Smooth muscle cell (in vitro differentiated cells): ENCODE measurements around the gene XIRP1. TPM values are rescaled to one million over a fixed set of nuclear protein-coding genes. Genes with fewer than 3 reads are reported as not detected.

Experiments used
- DNase-seq: peaks from one replicate; lab custom pipeline; 2025; ENCODE audit not compliant: unreplicated experiment; lab: John Stamatoyannopoulos, UW
- H2AFZ ChIP-seq: fragments of 200-600 bp; sonication (generic); 2 replicates; pipeline ENCODE4 v1.6.0; 2016; ENCODE audit warnings: antibody characterized with exemption, low read depth, mild to moderate bottlenecking
- H3F3A ChIP-seq: fragments of 200-600 bp; sonication (generic); 2 replicates; pipeline ENCODE4 v1.6.0; 2017; ENCODE audit warnings: antibody characterized with exemption, low read depth
- H3K27ac ChIP-seq: fragments of 200-600 bp; sonication (generic); 2 replicates; pipeline ENCODE4 v1.5.1; 2016; ENCODE audit warnings: low read depth, mild to moderate bottlenecking
- H3K27me3 ChIP-seq: fragments of 200-600 bp; sonication (generic); 2 replicates; pipeline ENCODE4 v1.6.1; 2016; ENCODE audit warnings: low read depth, mild to moderate bottlenecking
- H3K36me3 ChIP-seq: fragments of 200-600 bp; sonication (generic); 2 replicates; pipeline ENCODE4 v1.5.1; 2016; ENCODE audit warnings: low read depth
- H3K4me1 ChIP-seq: fragments of 200-600 bp; sonication (generic); 2 replicates; pipeline ENCODE4 v1.5.1; 2016; ENCODE audit warnings: low read depth
- H3K4me2 ChIP-seq: fragments of 200-600 bp; sonication (generic); 2 replicates; pipeline ENCODE4 v1.6.0; 2016; ENCODE audit warnings: mild to moderate bottlenecking
- H3K4me3 ChIP-seq: fragments of 200-600 bp; sonication (generic); 2 replicates; pipeline ENCODE4 v1.5.1; 2016; ENCODE audit warnings: mild to moderate bottlenecking
- H3K79me2 ChIP-seq: fragments of 200-600 bp; sonication (generic); 2 replicates; pipeline ENCODE4 v1.6.0; 2016; ENCODE audit warnings: low read depth, mild to moderate bottlenecking
- H3K9ac ChIP-seq: fragments of 200-600 bp; sonication (generic); 2 replicates; pipeline ENCODE4 v1.6.0; 2016; ENCODE audit warnings: low read depth
- H3K9me3 ChIP-seq: fragments of 200-600 bp; sonication (generic); replicated peaks from 2 replicates; pipeline ENCODE4 v1.5.1; 2016; ENCODE audit warnings: low read depth
- H4K20me1 ChIP-seq: fragments of 200-600 bp; sonication (generic); 2 replicates; pipeline ENCODE4 v1.6.0; 2016; ENCODE audit warnings: low read depth
- CTCF ChIP-seq: fragments of 200-600 bp; sonication (generic); IDR thresholded peaks from 2 replicates; pipeline ENCODE4 v1.5.1; 2017; ENCODE audit warnings: borderline replicate concordance, mild to moderate bottlenecking, antibody characterized with exemption; ENCODE audit not compliant: insufficient read depth, poor library complexity, severe bottlenecking
- WGBS: methylation state at CpG from one replicate; pipeline ENCODE4 v1.1.7; 2016; ENCODE audit warnings: low lambda C conversion rate; 5-methylcytosine and 5-hydroxymethylcytosine counted together
- polyA plus RNA-seq: library from polyadenylated mRNA; unstranded; fragments of >200 nt; fragmentation: Nextera tagmentation; extraction: Ambion mirVana; gene quantifications from 2 replicates; pipeline ENCODE4 v1.2.1, GENCODE V29; 2016
- total RNA-seq: library from RNA; depleted of rRNA; stranded (reverse); fragments of >200 nt; gene quantifications from 2 replicates; pipeline ENCODE4 v1.2.3, GENCODE V29; 2014

The XIRP1 gene
- total RNA-seq, result 0.13 and 0.31 TPM in 2 replicates
- 0.60 and 0.75 TPM in 2 replicates for polyA plus RNA-seq

- no peak for DNase-seq
- WGBS, result 63% methylated on average over 9 of the region's 9 CpGs
- Histone ChIP-seq H3K36me3 (no peaks in the 10 kb centered on the region), H3K79me2 (no peaks in the 10 kb centered on the region), H3K4me3 (no peak within 1 kb of the TSS), H3K9ac (no peak within 1 kb of the TSS), H3K27ac (no peak within 1 kb of the TSS), H3K27me3 (no peaks in the 10 kb centered on the region), H3K9me3 (no peaks in the 10 kb centered on the region), H2AFZ (no peak within 1 kb of the TSS), H4K20me1 (no peaks in the 10 kb centered on the region), H3F3A (no peaks in the 10 kb centered on the region), H3K4me1 (no peaks in the 10 kb centered on the region), H3K4me2 (no peak within 1 kb of the TSS)
- TF ChIP-seq CTCF, result no peak
Observed at GRCh38 chr3:39192490-39193092, at the start of gene XIRP1. XIRP1 (minus strand) TSS chr3:39192595; CDS start chr3:39189445, 3,150 bp downstream.

- Histone ChIP-seq H3K4me3 (no peak overlapping the region), H2AFZ (no peak overlapping the region), H3K9me3 (no peaks in the 10 kb centered on the region), H4K20me1 (no peaks in the 10 kb centered on the region), H3K79me2 (no peaks in the 10 kb centered on the region), H3F3A (no peaks in the 10 kb centered on the region), H3K36me3 (no peaks in the 10 kb centered on the region), H3K27me3 (peaks cover 12% of the 10 kb centered on the region), H3K4me2 (no peak overlapping the region), H3K9ac (no peak overlapping the region), H3K4me1 (no peaks in the 10 kb centered on the region), H3K27ac (no peak overlapping the region)
- DNase-seq, result no peak
- no peak for TF ChIP-seq CTCF
Observed at GRCh38 chr3:39241561-39241960, 49.2 kb upstream of the XIRP1 start.

- Histone ChIP-seq H4K20me1 (no peaks in the 10 kb centered on the region), H3K9me3 (no peaks in the 10 kb centered on the region), H3F3A (no peaks in the 10 kb centered on the region), H3K9ac (no peak overlapping the region), H3K27ac (no peak overlapping the region), H3K79me2 (no peaks in the 10 kb centered on the region), H3K27me3 (peaks cover 29% of the 10 kb centered on the region), H3K36me3 (no peaks in the 10 kb centered on the region), H3K4me1 (no peaks in the 10 kb centered on the region), H3K4me2 (no peak overlapping the region), H3K4me3 (no peak overlapping the region), H2AFZ (no peak overlapping the region)
- 85% methylated on average over 6 of the region's 6 CpGs for WGBS
- DNase-seq, result no peak
- no peak for TF ChIP-seq CTCF
Observed at GRCh38 chr3:39237027-39237426, 44.6 kb upstream of the XIRP1 start.

GRCh38 chr3:39234651-39235050 lies 42.3 kb upstream of the XIRP1 start:
- H3K4me3 ChIP-seq, result no peak overlapping the region
- no peak overlapping the region for H2AFZ ChIP-seq
- H3K27me3 ChIP-seq, result peaks cover 31% of the 10 kb centered on the region
- no peaks in the 10 kb centered on the region for H3F3A ChIP-seq
- H3K36me3 ChIP-seq, result no peaks in the 10 kb centered on the region
- no peak overlapping the region for H3K27ac ChIP-seq
- H3K9ac ChIP-seq, result no peak overlapping the region
- no peak for TF ChIP-seq CTCF
- no peaks in the 10 kb centered on the region for H4K20me1 ChIP-seq
- H3K4me1 ChIP-seq, result no peaks in the 10 kb centered on the region
- no peak overlapping the region for H3K4me2 ChIP-seq
- no peaks in the 10 kb centered on the region for H3K79me2 ChIP-seq
- H3K9me3 ChIP-seq, result no peaks in the 10 kb centered on the region
- DNase-seq, result no peak
- 61% methylated on average over 2 of the region's 2 CpGs for WGBS
